Suprapubic skin (tissue), 4 donors: ENCODE measurements around the gene EFCAB8. TPM values are rescaled to one million over a fixed set of nuclear protein-coding genes. Genes with fewer than 3 reads are reported as not detected.
A peak's percentile ranks its signal among the peaks of the same experiment; 100 is the strongest.

ENCODE experiments used
- DNase-seq, 2 donors: peaks; one replicate each; pipeline ENCODE4 v3.0.0-alpha.2; 2019; ENCODE audit warnings: low spot score in 2 of 2
- H3K27ac ChIP-seq: fragments of 200-600 bp; sonication (generic); one replicate; pipeline ENCODE4 v1.5.1; 2019
- H3K27me3 ChIP-seq: fragments of 200-600 bp; sonication (generic); one replicate; pipeline ENCODE4 v1.5.1; 2019
- H3K36me3 ChIP-seq: fragments of 200-600 bp; sonication (generic); one replicate; pipeline ENCODE4 v1.5.1; 2019
- H3K4me1 ChIP-seq: fragments of 200-600 bp; sonication (generic); one replicate; pipeline ENCODE4 v1.5.1; 2019
- H3K4me3 ChIP-seq: fragments of 200-600 bp; sonication (generic); one replicate; pipeline ENCODE4 v1.5.1; 2019; ENCODE audit warnings: mild to moderate bottlenecking
- H3K9me3 ChIP-seq: fragments of 200-600 bp; sonication (generic); one replicate; pipeline ENCODE4 v1.5.1; 2019
- CTCF ChIP-seq, 2 donors: fragments of 200-600 bp in 1 of 2; fragments of 450-650 bp in 1 of 2; sonication (generic) in 1 of 2; IDR thresholded peaks; one replicate each; pipeline ENCODE4 v1.5.1; 2016 to 2019; ENCODE audit warnings: antibody characterized with exemption in 2 of 2, mild to moderate bottlenecking in 1 of 2, moderate library complexity in 1 of 2
- EP300 ChIP-seq: sonication (generic); formaldehyde crosslinking; IDR thresholded peaks from one replicate; pipeline ENCODE4 v1.6.1; 2017; ENCODE audit warnings: antibody characterized with exemption
- POLR2A ChIP-seq, 2 donors: fragments of 450-650 bp; IDR thresholded peaks; one replicate each; pipeline ENCODE4 v1.6.1; 2017; ENCODE audit warnings: antibody characterized with exemption in 2 of 2, mild to moderate bottlenecking in 2 of 2, moderate library complexity in 2 of 2
- POLR2AphosphoS5 ChIP-seq, 3 donors: sonication (generic); formaldehyde crosslinking; IDR thresholded peaks; one replicate each; pipeline ENCODE4 v1.6.1; 2017; ENCODE audit warnings: antibody characterized with exemption in 3 of 3
- WGBS: methylation state at CpG from one replicate; pipeline ENCODE4 v1.1.5; 2018; 5-methylcytosine and 5-hydroxymethylcytosine counted together
- total RNA-seq, 4 donors: library from RNA; depleted of rRNA; stranded (reverse); fragments of >200 nt; gene quantifications; one replicate each; pipeline ENCODE4 v1.1.0, GENCODE V29; 2016

Gene EFCAB8
- total RNA-seq, 4 donors from 2014 or later = 0.76 to 0.89 TPM; not detected in 2

GRCh38 chr20:32966881-32967781, 108.4 kb downstream of the EFCAB8 start:
- no peaks in the 10 kb centered on the region for H3K36me3 ChIP-seq
- DNase-seq = peak; percentile 33 to 65
- TF ChIP-seq POLR2AphosphoS5 (IDR thresholded peaks at IDR 0.05) = no peak
- no peak for TF ChIP-seq EP300
- no peak for TF ChIP-seq CTCF (IDR thresholded peaks at IDR 0.05)
- TF ChIP-seq POLR2A (IDR thresholded peaks at IDR 0.05) = no peak
- no peaks in the 10 kb centered on the region for H3K9me3 ChIP-seq
- H3K27ac ChIP-seq = no peak overlapping the region
- peaks cover 3% of the 10 kb centered on the region for H3K27me3 ChIP-seq
- no peaks in the 10 kb centered on the region for H3K4me1 ChIP-seq
- WGBS = 79% methylated on average over 15 of the region's 16 CpGs
- no peak overlapping the region for H3K4me3 ChIP-seq

- no peaks in the 10 kb centered on the region for H3K4me1 ChIP-seq
- TF ChIP-seq POLR2AphosphoS5 (IDR thresholded peaks at IDR 0.05) (no peak), CTCF (IDR thresholded peaks at IDR 0.05) (no peak), EP300 (no peak), POLR2A (IDR thresholded peaks at IDR 0.05) (no peak)
- peaks cover 3% of the 10 kb centered on the region for H3K27me3 ChIP-seq
- H3K4me3 ChIP-seq = no peak overlapping the region
- WGBS = 86% methylated on average over 15 of the region's 16 CpGs
- H3K36me3 ChIP-seq = no peaks in the 10 kb centered on the region
- H3K9me3 ChIP-seq = no peaks in the 10 kb centered on the region
- H3K27ac ChIP-seq = no peak overlapping the region
- DNase-seq = peak; percentile 19 to 41
Observed at GRCh38 chr20:32967961-32968457, 109.3 kb downstream of the EFCAB8 start.

- 60% methylated on average over 19 of the region's 19 CpGs for WGBS
Observed at GRCh38 chr20:32968478-32969241, 109.9 kb downstream of the EFCAB8 start.

GRCh38 chr20:32969356-32970114, 110.8 kb downstream of the EFCAB8 start:
- no peaks in the 10 kb centered on the region for H3K9me3 ChIP-seq
- H3K27me3 ChIP-seq = no peaks in the 10 kb centered on the region
- H3K36me3 ChIP-seq = no peaks in the 10 kb centered on the region
- 86% methylated on average over 9 of the region's 13 CpGs for WGBS
- no peak for TF ChIP-seq CTCF (IDR thresholded peaks at IDR 0.05)
- TF ChIP-seq POLR2A (IDR thresholded peaks at IDR 0.05) = no peak
- no peak for TF ChIP-seq POLR2AphosphoS5 (IDR thresholded peaks at IDR 0.05)
- TF ChIP-seq EP300 = no peak
- H3K27ac ChIP-seq = no peak overlapping the region
- no peak overlapping the region for H3K4me3 ChIP-seq
- H3K4me1 ChIP-seq = no peaks in the 10 kb centered on the region
- DNase-seq = peak; percentile 27 to 73

More at GRCh38 chr20:32968478-32969241, 109.9 kb downstream of the EFCAB8 start:
- Histone ChIP-seq H3K36me3 (no peaks in the 10 kb centered on the region), H3K27ac (no peak overlapping the region), H3K9me3 (no peaks in the 10 kb centered on the region), H3K27me3 (no peaks in the 10 kb centered on the region), H3K4me1 (no peaks in the 10 kb centered on the region), H3K4me3 (no peak overlapping the region)
- TF ChIP-seq EP300 (no peak), POLR2AphosphoS5 (IDR thresholded peaks at IDR 0.05) (no peak), POLR2A (IDR thresholded peaks at IDR 0.05) (no peak), CTCF (IDR thresholded peaks at IDR 0.05) (no peak)
- DNase-seq = peak; percentile 39 to 57
